CD14-positive monocyte (primary cell): ENCODE measurements around the gene RELCH. TPM values are rescaled to one million over a fixed set of nuclear protein-coding genes. Genes with fewer than 3 reads are reported as not detected.

ENCODE experiments used
- DNase-seq, 3 donors: peaks; one replicate each; pipeline ENCODE4 v3.0.0-alpha.2; 2011 to 2022
- H2AFZ ChIP-seq: 2 replicates; pipeline ENCODE4 v1.6.0; 2012; ENCODE audit warnings: mild to moderate bottlenecking, low read depth, low read length, inconsistent platforms; ENCODE audit not compliant: insufficient read depth, poor library complexity, severe bottlenecking
- H3K27ac ChIP-seq, 2 donors: 1 replicate in 1 of 2; 2 replicates in 1 of 2; pipeline ENCODE4 v1.5.1; 2012 to 2013; ENCODE audit warnings: low read length in 2 of 2, control low read depth in 1 of 2, inconsistent platforms in 1 of 2, low read depth in 1 of 2, mild to moderate bottlenecking in 1 of 2
- H3K27me3 ChIP-seq, 2 donors: one replicate each; pipeline versions ENCODE4 v1.6.0 to v1.6.1; 2011 to 2013; ENCODE audit warnings: low read length in 2 of 2; ENCODE audit not compliant: control insufficient read depth in 2 of 2, insufficient read depth in 2 of 2
- H3K36me3 ChIP-seq, 2 donors: replicated peaks in 1 of 2; 1 replicate in 1 of 2; 2 replicates in 1 of 2; pipeline versions ENCODE4 v1.5.1 to v1.6.1; 2012 to 2013; ENCODE audit warnings: low read length in 2 of 2, control low read depth in 1 of 2, inconsistent platforms in 1 of 2, mild to moderate bottlenecking in 1 of 2; ENCODE audit not compliant: insufficient read depth in 2 of 2, control insufficient read depth in 1 of 2
- H3K4me1 ChIP-seq, 2 donors: 1 replicate in 1 of 2; 2 replicates in 1 of 2; pipeline versions ENCODE4 v1.5.1 to v1.6.1; 2012 to 2013; ENCODE audit warnings: low read length in 2 of 2, control low read depth in 1 of 2, inconsistent platforms in 1 of 2, mild to moderate bottlenecking in 1 of 2, moderate library complexity in 1 of 2; ENCODE audit not compliant: insufficient read depth in 2 of 2, control insufficient read depth in 1 of 2
- H3K4me2 ChIP-seq: replicated peaks from 2 replicates; pipeline ENCODE3; 2012; ENCODE audit warnings: low read length, moderate library complexity, mild to moderate bottlenecking; ENCODE audit not compliant: poor library complexity, severe bottlenecking; ENCODE audit errors: extremely low read depth
- H3K4me3 ChIP-seq, 3 experiments: fragments of 200-600 bp in 1 of 3; sonication (generic) in 1 of 3; replicated peaks in 1 of 3; 1 replicate in 2 of 3; 2 replicates in 1 of 3; pipeline ENCODE4 v1.5.1; 2011 to 2013; ENCODE audit warnings: low read length in 3 of 3, mild to moderate bottlenecking in 3 of 3, control low read depth in 2 of 3, low read depth in 2 of 3, inconsistent platforms in 1 of 3, moderate library complexity in 1 of 3
- H3K79me2 ChIP-seq: 2 replicates; pipeline ENCODE4 v1.6.0; 2012; ENCODE audit warnings: mild to moderate bottlenecking, control low read depth, inconsistent platforms, low read length, moderate library complexity; ENCODE audit not compliant: insufficient read depth
- H3K9ac ChIP-seq: 2 replicates; pipeline ENCODE4 v1.6.0; 2017; ENCODE audit warnings: low read length, mild to moderate bottlenecking; ENCODE audit not compliant: insufficient read depth, poor library complexity, severe bottlenecking
- H3K9me3 ChIP-seq, 2 donors: replicated peaks in 1 of 2; 1 replicate in 1 of 2; 2 replicates in 1 of 2; pipeline versions ENCODE4 v1.5.1 to v1.6.1; 2012 to 2013; ENCODE audit warnings: low read length in 2 of 2, control low read depth in 1 of 2; ENCODE audit not compliant: control insufficient read depth in 1 of 2, insufficient read depth in 1 of 2
- H4K20me1 ChIP-seq: 2 replicates; pipeline ENCODE4 v1.6.0; 2012; ENCODE audit warnings: mild to moderate bottlenecking, low read length, control low read depth, moderate library complexity; ENCODE audit not compliant: insufficient read depth
- H3K27ac Mint-ChIP-seq, 7 donors: one replicate each; pipeline ENCODE4 v1.8.0; 2020; ENCODE audit warnings: mild to moderate bottlenecking in 7 of 7, mixed read lengths in 7 of 7, moderate library complexity in 6 of 7, inconsistent platforms in 2 of 7
- H3K27me3 Mint-ChIP-seq, 3 donors: one replicate each; pipeline ENCODE4 v1.8.0; 2021 to 2022; ENCODE audit warnings: low read depth in 3 of 3, mild to moderate bottlenecking in 3 of 3, mixed read lengths in 3 of 3, moderate library complexity in 3 of 3, inconsistent platforms in 1 of 3
- H3K36me3 Mint-ChIP-seq, 2 donors: one replicate each; pipeline ENCODE4 v1.8.0; 2020; ENCODE audit warnings: mixed read lengths in 2 of 2, inconsistent platforms in 1 of 2, mild to moderate bottlenecking in 1 of 2
- H3K4me1 Mint-ChIP-seq: one replicate; pipeline ENCODE4 v1.8.0; 2020; ENCODE audit warnings: mild to moderate bottlenecking, mixed read lengths
- H3K4me3 Mint-ChIP-seq, 2 donors: one replicate each; pipeline ENCODE4 v1.8.0; 2020; ENCODE audit warnings: mild to moderate bottlenecking in 2 of 2, mixed read lengths in 2 of 2, moderate library complexity in 1 of 2
- H3K9me3 Mint-ChIP-seq, 7 donors: one replicate each; pipeline ENCODE4 v1.8.0; 2020 to 2022; ENCODE audit warnings: mixed read lengths in 7 of 7, mild to moderate bottlenecking in 6 of 7, moderate library complexity in 6 of 7, inconsistent platforms in 2 of 7
- WGBS: methylation state at CpG from one replicate; pipeline ENCODE4 v1.1.5; 2013; ENCODE audit warnings: missing lambda C conversion rate; ENCODE audit not compliant: insufficient coverage; 5-methylcytosine and 5-hydroxymethylcytosine counted together
- intact Hi-C, 2 donors: fragments of 100-400 bp; cut with micrococcal nuclease; formaldehyde crosslinking; loops; one replicate each; pipeline versions ENCODE4 v1.15.0 to v1.15.1; 2023
- polyA plus RNA-seq, 3 donors: library from polyadenylated mRNA; depleted of rRNA in 1 of 3; unstranded in 2 of 3; stranded (reverse) in 1 of 3; fragments of 300-500 nt in 2 of 3; fragments of >200 nt in 1 of 3; fragmentation: Illumina TruSeq in 2 of 3; gene quantifications; 1 replicate in 2 of 3; 2 replicates in 1 of 3; pipeline ENCODE4 v1.2.3, GENCODE V29; 2012 to 2021
- TF ChIP-seq, protein P1 (sequence below): fragments of 200-600 bp; IDR thresholded peaks from one replicate; pipeline ENCODE4 v1.8.0; 2022; ENCODE audit warnings: antibody characterized with exemption, mild to moderate bottlenecking

RELCH gene
- polyA plus RNA-seq, 3 donors: 3.8 to 30.4 (median 4.9) TPM

DNA sequence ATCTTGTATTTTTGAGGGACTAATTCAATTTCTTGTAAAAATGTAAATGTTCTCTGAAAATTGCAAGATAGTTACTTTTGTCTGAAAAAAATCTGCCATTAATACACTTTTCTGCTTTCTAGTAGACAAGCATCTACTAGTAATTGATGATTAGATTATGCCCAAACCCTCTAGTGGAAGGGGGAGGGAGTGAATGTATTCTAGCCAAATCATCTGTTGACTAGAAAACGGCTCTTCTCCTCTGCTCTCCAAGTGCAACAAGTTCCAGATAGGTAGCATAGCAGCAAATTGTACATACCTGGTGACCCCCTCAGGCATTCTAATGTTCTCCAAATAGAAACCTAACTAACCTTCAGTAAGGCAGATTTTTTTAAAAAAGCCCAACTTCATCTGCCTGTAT, 58.6 kb downstream of the RELCH start:
- Mint-ChIP-seq H3K27me3 (no peaks in the 10 kb centered on the region), H3K4me1 (no peaks in the 10 kb centered on the region)
- intact Hi-C loops: loop anchor here (5.0 kb wide), 2 partner anchors 58 to 63 kb away; partner anchors contain the start of genes PIGN (in 1 of the 2) and RELCH (in 1 of the 2)

GRCh38 chr18:62248313-62248712, 61.3 kb downstream of the RELCH start:
- H2AFZ ChIP-seq: no peak overlapping the region
- TF ChIP-seq, protein P1, sequence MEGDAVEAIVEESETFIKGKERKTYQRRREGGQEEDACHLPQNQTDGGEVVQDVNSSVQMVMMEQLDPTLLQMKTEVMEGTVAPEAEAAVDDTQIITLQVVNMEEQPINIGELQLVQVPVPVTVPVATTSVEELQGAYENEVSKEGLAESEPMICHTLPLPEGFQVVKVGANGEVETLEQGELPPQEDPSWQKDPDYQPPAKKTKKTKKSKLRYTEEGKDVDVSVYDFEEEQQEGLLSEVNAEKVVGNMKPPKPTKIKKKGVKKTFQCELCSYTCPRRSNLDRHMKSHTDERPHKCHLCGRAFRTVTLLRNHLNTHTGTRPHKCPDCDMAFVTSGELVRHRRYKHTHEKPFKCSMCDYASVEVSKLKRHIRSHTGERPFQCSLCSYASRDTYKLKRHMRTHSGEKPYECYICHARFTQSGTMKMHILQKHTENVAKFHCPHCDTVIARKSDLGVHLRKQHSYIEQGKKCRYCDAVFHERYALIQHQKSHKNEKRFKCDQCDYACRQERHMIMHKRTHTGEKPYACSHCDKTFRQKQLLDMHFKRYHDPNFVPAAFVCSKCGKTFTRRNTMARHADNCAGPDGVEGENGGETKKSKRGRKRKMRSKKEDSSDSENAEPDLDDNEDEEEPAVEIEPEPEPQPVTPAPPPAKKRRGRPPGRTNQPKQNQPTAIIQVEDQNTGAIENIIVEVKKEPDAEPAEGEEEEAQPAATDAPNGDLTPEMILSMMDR: no peak
- no peaks in the 10 kb centered on the region for H3K9me3 Mint-ChIP-seq

More for the DNA sequence above, 58.6 kb downstream of the RELCH start:
- Histone ChIP-seq H3K4me2 (no peak overlapping the region), H4K20me1 (no peaks in the 10 kb centered on the region), H3K9ac (no peak overlapping the region), H3K36me3 (peaks cover 53 to 80% of the 10 kb centered on the region in 2 donors), H3K9me3 (no peaks in the 10 kb centered on the region), H3K4me3 (no peak overlapping the region), H3K4me1 (no peaks in the 10 kb centered on the region), H3K27me3 (no peaks in the 10 kb centered on the region), H2AFZ (no peak overlapping the region), H3K79me2 (no peaks in the 10 kb centered on the region), H3K27ac (no peak overlapping the region)
- Mint-ChIP-seq H3K9me3 (no peaks in the 10 kb centered on the region), H3K4me3 (no peak overlapping the region), H3K27ac (no peak overlapping the region), H3K36me3 (peaks cover 47 to 51% of the 10 kb centered on the region in 2 donors)
- DNase-seq: no peak
- WGBS: no CpG with 5 or more reads among the region's 1 CpG
- TF ChIP-seq, protein P1: no peak

More at GRCh38 chr18:62248313-62248712, 61.3 kb downstream of the RELCH start:
- Histone ChIP-seq H3K4me2 (no peak overlapping the region), H3K36me3 (peaks cover 34 to 80% of the 10 kb centered on the region in 2 donors), H3K27me3 (no peaks in the 10 kb centered on the region), H3K9me3 (no peaks in the 10 kb centered on the region), H3K79me2 (no peaks in the 10 kb centered on the region), H3K9ac (no peak overlapping the region), H3K4me3 (no peak overlapping the region), H3K27ac (peak overlapping the region in 1 of 2 donors; percentile 3), H3K4me1 (no peaks in the 10 kb centered on the region), H4K20me1 (no peaks in the 10 kb centered on the region)
- H3K4me1 Mint-ChIP-seq: no peaks in the 10 kb centered on the region
- no peaks in the 10 kb centered on the region for H3K27me3 Mint-ChIP-seq
- no peak overlapping the region for H3K4me3 Mint-ChIP-seq
- DNase-seq: no peak
- H3K36me3 Mint-ChIP-seq: peaks cover 40 to 46% of the 10 kb centered on the region in 2 donors
- H3K27ac Mint-ChIP-seq: no peak overlapping the region
- WGBS: no CpG with 5 or more reads among the region's 1 CpG
- intact Hi-C loops: loop anchor here (5.0 kb wide), 2 partner anchors 61 to 66 kb away; partner anchors contain the start of genes PIGN (in 1 of the 2) and RELCH (in 1 of the 2)
